Memory B cell (primary cell): ENCODE measurements around the gene HOXB13.
"Not testable (repeated sequence)": the region's sequence is repeated elsewhere in the genome, so short reads cannot be mapped to it uniquely, and the experiment has no call there.

Experiments used
- ATAC-seq: fragments of 150-1000 bp; cut with Tn5 transposase; 2 replicates; pipeline ENCODE4 v1.10.0; 2021; ENCODE audit warnings: low read depth, mild to moderate bottlenecking, moderate library complexity
- DNase-seq, 2 donors: peaks; one replicate each; pipeline ENCODE4 v3.0.0; 2022; ENCODE audit warnings: low spot score in 2 of 2
- H3K27ac Mint-ChIP-seq: one replicate; pipeline ENCODE4 v1.8.0; 2022; ENCODE audit warnings: mild to moderate bottlenecking, moderate library complexity, mixed read lengths
- H3K27me3 Mint-ChIP-seq: one replicate; pipeline ENCODE4 v1.8.0; 2022; ENCODE audit warnings: mixed read lengths
- H3K36me3 Mint-ChIP-seq: one replicate; pipeline ENCODE4 v1.8.0; 2022; ENCODE audit warnings: mild to moderate bottlenecking, mixed read lengths
- H3K4me1 Mint-ChIP-seq: one replicate; pipeline ENCODE4 v1.8.0; 2022; ENCODE audit warnings: mixed read lengths
- H3K4me3 Mint-ChIP-seq: one replicate; pipeline ENCODE4 v1.8.0; 2022; ENCODE audit warnings: mild to moderate bottlenecking, moderate library complexity, mixed read lengths
- H3K9me3 Mint-ChIP-seq: one replicate; pipeline ENCODE4 v1.8.0; 2022; ENCODE audit warnings: mixed read lengths

The HOXB13 gene

GRCh38 chr17:48717367-48718226 lies 11.0 kb downstream of the HOXB13 start:
- H3K27me3 Mint-ChIP-seq, result peaks cover 26% of the 10 kb centered on the region
- H3K27ac Mint-ChIP-seq, result no peak overlapping the region
- peaks cover 2% of the 10 kb centered on the region for H3K9me3 Mint-ChIP-seq
- H3K36me3 Mint-ChIP-seq, result peaks cover 1% of the 10 kb centered on the region
- DNase-seq (no peak), ATAC-seq (no peak)
- H3K4me1 Mint-ChIP-seq, result no peaks in the 10 kb centered on the region
- no peak overlapping the region for H3K4me3 Mint-ChIP-seq

GRCh38 chr17:48716549-48716948 lies 12.0 kb downstream of the HOXB13 start:
- peaks cover 23% of the 10 kb centered on the region for H3K27me3 Mint-ChIP-seq
- not testable (repeated sequence) for H3K27ac Mint-ChIP-seq, ATAC-seq, H3K4me3 Mint-ChIP-seq, H3K9me3 Mint-ChIP-seq, DNase-seq, H3K36me3 Mint-ChIP-seq, H3K4me1 Mint-ChIP-seq

- Mint-ChIP-seq H3K4me3 (no peak overlapping the region), H3K4me1 (no peaks in the 10 kb centered on the region), H3K27me3 (peaks cover 19% of the 10 kb centered on the region), H3K9me3 (peaks cover 2% of the 10 kb centered on the region), H3K36me3 (peaks cover 1% of the 10 kb centered on the region), H3K27ac (no peak overlapping the region)
- DNase-seq (no peak), ATAC-seq (no peak)
These were observed 12.8 kb downstream of the HOXB13 start for GRCh38 chr17:48715496-48716399.

GRCh38 chr17:48711128-48711527 lies 17.4 kb downstream of the HOXB13 start:
- no peak overlapping the region for H3K27ac Mint-ChIP-seq

GRCh38 chr17:48704361-48705248 lies 23.9 kb downstream of the HOXB13 start:
- ATAC-seq (no peak), DNase-seq (no peak)
- peaks cover 31% of the 10 kb centered on the region for H3K27me3 Mint-ChIP-seq
- no peak overlapping the region for H3K4me3 Mint-ChIP-seq
- H3K9me3 Mint-ChIP-seq, result no peaks in the 10 kb centered on the region
- no peaks in the 10 kb centered on the region for H3K4me1 Mint-ChIP-seq
- no peaks in the 10 kb centered on the region for H3K36me3 Mint-ChIP-seq
- no peak overlapping the region for H3K27ac Mint-ChIP-seq

More at GRCh38 chr17:48711128-48711527, 17.4 kb downstream of the HOXB13 start:
- DNase-seq, result no peak
- no peak overlapping the region for H3K4me3 Mint-ChIP-seq
- no peak for ATAC-seq
- H3K4me1 Mint-ChIP-seq, result no peaks in the 10 kb centered on the region
- no peaks in the 10 kb centered on the region for H3K9me3 Mint-ChIP-seq
- no peaks in the 10 kb centered on the region for H3K36me3 Mint-ChIP-seq
- H3K27me3 Mint-ChIP-seq, result peaks cover 17% of the 10 kb centered on the region

- no peak for DNase-seq
- H3K9me3 Mint-ChIP-seq, result no peaks in the 10 kb centered on the region
- ATAC-seq, result no peak
- peaks cover 27% of the 10 kb centered on the region for H3K27me3 Mint-ChIP-seq
- H3K36me3 Mint-ChIP-seq, result no peaks in the 10 kb centered on the region
- no peak overlapping the region for H3K27ac Mint-ChIP-seq
- H3K4me1 Mint-ChIP-seq, result no peaks in the 10 kb centered on the region
- no peak overlapping the region for H3K4me3 Mint-ChIP-seq
These were observed 26.6 kb downstream of the HOXB13 start for GRCh38 chr17:48701864-48702532.

GRCh38 chr17:48693178-48693577 lies 35.4 kb downstream of the HOXB13 start:
- peaks cover 3% of the 10 kb centered on the region for H3K36me3 Mint-ChIP-seq
- DNase-seq, result no peak
- H3K27ac Mint-ChIP-seq, result no peak overlapping the region
- peaks cover 10% of the 10 kb centered on the region for H3K27me3 Mint-ChIP-seq
- H3K4me1 Mint-ChIP-seq, result no peaks in the 10 kb centered on the region
- peaks cover 3% of the 10 kb centered on the region for H3K9me3 Mint-ChIP-seq
- no peak overlapping the region for H3K4me3 Mint-ChIP-seq
- ATAC-seq, result no peak

- Mint-ChIP-seq H3K4me3 (no peak overlapping the region), H3K27me3 (peaks cover 8% of the 10 kb centered on the region)
These were observed 36.5 kb downstream of the HOXB13 start for GRCh38 chr17:48692049-48692448.

GRCh38 chr17:48690655-48691054 lies 37.9 kb downstream of the HOXB13 start:
- ATAC-seq, result no peak
- Mint-ChIP-seq H3K27ac (no peak overlapping the region), H3K4me3 (no peak overlapping the region), H3K36me3 (peaks cover 3% of the 10 kb centered on the region), H3K4me1 (no peaks in the 10 kb centered on the region), H3K9me3 (peaks cover 3% of the 10 kb centered on the region), H3K27me3 (peaks cover 3% of the 10 kb centered on the region)
- no peak for DNase-seq

More at GRCh38 chr17:48692049-48692448, 36.5 kb downstream of the HOXB13 start:
- Mint-ChIP-seq H3K27ac (no peak overlapping the region), H3K4me1 (no peaks in the 10 kb centered on the region), H3K36me3 (peaks cover 3% of the 10 kb centered on the region), H3K9me3 (peaks cover 3% of the 10 kb centered on the region)
- DNase-seq (no peak), ATAC-seq (no peak)

GRCh38 chr17:48681609-48682008 lies 46.9 kb downstream of the HOXB13 start:
- DNase-seq, result no peak
- Mint-ChIP-seq H3K27ac (no peak overlapping the region), H3K4me3 (no peak overlapping the region), H3K36me3 (no peaks in the 10 kb centered on the region), H3K9me3 (no peaks in the 10 kb centered on the region), H3K4me1 (no peaks in the 10 kb centered on the region), H3K27me3 (peaks cover 13% of the 10 kb centered on the region)
- ATAC-seq, result no peak

GRCh38 chr17:48679385-48680096 lies 49.0 kb downstream of the HOXB13 start:
- no peak overlapping the region for H3K27ac Mint-ChIP-seq
- ATAC-seq (no peak), DNase-seq (no peak)
- H3K4me3 Mint-ChIP-seq, result no peak overlapping the region
- H3K27me3 Mint-ChIP-seq, result peaks cover 13% of the 10 kb centered on the region
- no peaks in the 10 kb centered on the region for H3K36me3 Mint-ChIP-seq
- H3K4me1 Mint-ChIP-seq, result no peaks in the 10 kb centered on the region
- H3K9me3 Mint-ChIP-seq, result no peaks in the 10 kb centered on the region

- H3K36me3 Mint-ChIP-seq, result no peaks in the 10 kb centered on the region
- no peak overlapping the region for H3K27ac Mint-ChIP-seq
- no peaks in the 10 kb centered on the region for H3K4me1 Mint-ChIP-seq
- peak; percentile 68 to 81 for DNase-seq
- peak; percentile 96 for ATAC-seq
- no peaks in the 10 kb centered on the region for H3K9me3 Mint-ChIP-seq
- H3K4me3 Mint-ChIP-seq, result no peak overlapping the region
- H3K27me3 Mint-ChIP-seq, result peaks cover 13% of the 10 kb centered on the region
These were observed 50.2 kb downstream of the HOXB13 start for GRCh38 chr17:48678141-48678971.
